ENCODE results near the gene PTPRN2. TPM values are rescaled to one million over a fixed set of nuclear protein-coding genes. Genes with fewer than 3 reads are reported as not detected.

Gene PTPRN2
- total and polyA plus RNA-seq, 7 donors, result 3.2 to 7.1 (median 5.5) TPM

DNA sequence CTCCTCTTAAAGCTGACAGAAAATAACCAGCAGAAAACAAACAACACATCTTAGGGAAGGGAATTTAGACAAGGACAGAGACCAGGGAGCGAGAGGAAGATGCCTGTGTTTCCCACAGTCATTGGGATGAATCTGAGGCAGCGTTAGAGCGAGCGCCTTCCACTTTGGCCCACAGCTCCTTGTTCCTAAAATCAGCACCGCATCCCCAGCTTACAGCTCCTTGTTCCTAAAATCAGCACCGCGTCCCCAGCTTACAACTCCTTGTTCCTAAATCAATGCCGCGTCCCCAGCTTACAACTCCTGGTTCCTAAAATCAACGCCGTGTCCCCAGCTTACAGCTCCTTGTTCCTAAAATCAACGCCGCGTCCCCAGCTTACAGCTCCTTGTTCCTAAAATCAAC, 593.3 kb downstream of the PTPRN2 start:
- H3K4me3 ChIP-seq, result no peak overlapping the region
- H3K36me3 ChIP-seq, result no peaks in the 10 kb centered on the region
- no peaks in the 10 kb centered on the region for H3K4me1 ChIP-seq
- H3K9me3 ChIP-seq, result peaks cover 0 to 7% (median 0%) of the 10 kb centered on the region in 4 donors
- DNase-seq, result no peak
- TF ChIP-seq CTCF (IDR thresholded peaks at IDR 0.05) (no peak), POLR2AphosphoS5 (IDR thresholded peaks at IDR 0.05) (no peak), EP300 (IDR thresholded peaks at IDR 0.05) (no peak), POLR2A (IDR thresholded peaks at IDR 0.05) (no peak)
- WGBS, 2 donors, result 84 to 88% methylated on average over 14 of the region's 14 CpGs
- H3K27me3 ChIP-seq, result no peaks in the 10 kb centered on the region
- intact Hi-C loops (cut with DNase I), result no loop called here
- H3K27ac ChIP-seq, result no peak overlapping the region

- H3K27ac ChIP-seq, result no peak overlapping the region
- H3K27me3 ChIP-seq, result no peaks in the 10 kb centered on the region
- WGBS, 2 donors, result 85 to 88% methylated on average over 18 of the region's 18 CpGs
- TF ChIP-seq POLR2AphosphoS5 (IDR thresholded peaks at IDR 0.05) (no peak), CTCF (IDR thresholded peaks at IDR 0.05) (no peak), EP300 (IDR thresholded peaks at IDR 0.05) (no peak), POLR2A (IDR thresholded peaks at IDR 0.05) (no peak)
- no peak overlapping the region for H3K4me3 ChIP-seq
- peaks cover 0 to 7% (median 0%) of the 10 kb centered on the region in 4 donors for H3K9me3 ChIP-seq
- no peak for DNase-seq
- intact Hi-C loops (cut with DNase I), result no loop called here
- no peaks in the 10 kb centered on the region for H3K4me1 ChIP-seq
- H3K36me3 ChIP-seq, result no peaks in the 10 kb centered on the region
These were observed 594.1 kb downstream of the PTPRN2 start for GRCh38 chr7:157993406-157994105.

DNA sequence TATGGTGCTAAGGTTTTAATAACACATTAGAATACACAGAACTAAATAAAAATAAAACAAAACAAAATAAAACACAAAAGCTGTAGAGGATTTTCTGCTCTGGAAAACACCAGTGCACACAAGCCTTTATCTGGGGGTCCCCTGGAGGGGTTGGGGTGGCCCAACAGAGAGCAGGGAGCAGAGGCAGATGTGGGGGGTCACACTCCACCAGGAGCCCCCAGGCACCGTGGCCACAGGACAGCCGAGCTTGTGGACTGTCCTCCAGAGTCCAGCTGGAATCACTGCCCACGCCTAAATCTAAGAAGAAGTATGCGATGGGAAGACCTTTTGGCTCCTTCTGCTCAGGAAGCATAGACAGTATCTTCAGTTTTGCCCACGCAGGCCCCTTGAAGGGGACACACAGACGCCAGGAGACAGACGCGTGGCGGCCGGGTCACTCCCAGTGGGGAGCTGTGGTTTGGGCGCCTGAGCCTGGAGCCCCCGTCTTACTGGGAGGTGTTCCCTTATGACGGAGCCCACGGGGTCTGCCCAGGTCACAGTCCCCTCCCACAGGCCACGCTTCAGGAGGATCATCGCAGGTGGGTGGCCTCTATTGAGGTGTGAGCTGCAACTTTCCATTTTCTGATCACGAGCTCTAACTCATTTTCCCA, 595.0 kb downstream of the PTPRN2 start:
- Histone ChIP-seq H3K27ac (no peak overlapping the region), H3K9me3 (peaks cover 0 to 7% (median 0%) of the 10 kb centered on the region in 4 donors), H3K36me3 (no peaks in the 10 kb centered on the region), H3K4me3 (no peak overlapping the region), H3K4me1 (no peaks in the 10 kb centered on the region), H3K27me3 (no peaks in the 10 kb centered on the region)
- TF ChIP-seq EP300 (IDR thresholded peaks at IDR 0.05) (no peak), POLR2AphosphoS5 (IDR thresholded peaks at IDR 0.05) (no peak)
- no peak for DNase-seq
- intact Hi-C loops (cut with DNase I), result no loop called here
- 89 to 91% methylated on average over 17 of the region's 17 CpGs for WGBS, 2 donors

DNA sequence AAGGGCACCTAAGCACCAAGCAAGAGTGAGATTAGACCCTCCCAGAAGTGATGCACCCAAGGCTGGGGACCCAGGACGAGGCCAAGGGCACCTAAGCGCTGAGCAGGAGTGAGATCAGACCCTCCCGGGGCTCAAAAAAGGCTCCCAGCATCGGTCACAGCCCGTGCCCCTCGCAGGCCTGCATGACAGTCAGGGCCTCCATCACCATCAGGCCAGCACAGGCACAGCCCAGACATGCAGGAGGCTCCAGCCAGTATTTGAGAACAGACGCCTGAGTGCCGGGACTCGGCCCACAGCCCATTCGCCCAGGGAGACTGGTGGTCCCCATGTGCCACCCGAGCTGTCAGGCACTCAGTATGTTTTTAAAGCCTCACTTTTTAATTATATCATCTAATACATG, 595.9 kb downstream of the PTPRN2 start:
- Histone ChIP-seq H3K36me3 (no peaks in the 10 kb centered on the region), H3K9me3 (peaks cover 0 to 7% (median 0%) of the 10 kb centered on the region in 4 donors), H3K27ac (no peak overlapping the region), H3K27me3 (peaks cover 0 to 6% (median 0%) of the 10 kb centered on the region in 3 donors), H3K4me3 (no peak overlapping the region), H3K4me1 (no peaks in the 10 kb centered on the region)
- intact Hi-C loops (cut with DNase I), result no loop called here
- 84 to 91% methylated on average over 11 of the region's 11 CpGs for WGBS, 2 donors
- TF ChIP-seq POLR2AphosphoS5 (IDR thresholded peaks at IDR 0.05) (no peak), EP300 (IDR thresholded peaks at IDR 0.05) (no peak), POLR2A (IDR thresholded peaks at IDR 0.05) (no peak), CTCF (IDR thresholded peaks at IDR 0.05) (no peak)
- no peak for DNase-seq

GRCh38 chr7:157991351-157991750, 596.3 kb downstream of the PTPRN2 start:
- H3K9me3 ChIP-seq, result peaks cover 0 to 7% (median 0%) of the 10 kb centered on the region in 4 donors
- no peak for DNase-seq
- no peaks in the 10 kb centered on the region for H3K4me1 ChIP-seq
- no peaks in the 10 kb centered on the region for H3K36me3 ChIP-seq
- H3K27me3 ChIP-seq, result peaks cover 0 to 6% (median 0%) of the 10 kb centered on the region in 3 donors
- intact Hi-C loops (cut with DNase I), result no loop called here
- 35 to 56% methylated on average over 9 of the region's 9 CpGs for WGBS, 2 donors
- H3K27ac ChIP-seq, result no peak overlapping the region
- H3K4me3 ChIP-seq, result no peak overlapping the region
- TF ChIP-seq CTCF (IDR thresholded peaks at IDR 0.05) (no peak), POLR2AphosphoS5 (IDR thresholded peaks at IDR 0.05) (no peak), EP300 (IDR thresholded peaks at IDR 0.05) (no peak), POLR2A (IDR thresholded peaks at IDR 0.05) (no peak)

Measured in sigmoid colon (tissue), 7 donors.